GM12865 (cell line): ENCODE data around the gene TENT5A.

Source experiments
- DNase-seq: peaks from one replicate; pipeline ENCODE4 v3.0.0; 2010; ENCODE audit warnings: low read depth
- H3K4me3 ChIP-seq: 2 replicates; pipeline ENCODE4 v1.5.1; 2011; ENCODE audit warnings: mild to moderate bottlenecking, low read depth, low read length, control low read depth
- CTCF ChIP-seq: IDR thresholded peaks from 2 replicates; pipeline ENCODE4 v1.5.1; 2011; ENCODE audit warnings: low read length, control low read depth, low read depth, inconsistent platforms; ENCODE audit not compliant: insufficient read depth; ENCODE audit errors: missing control alignments

TENT5A gene

GRCh38 chr6:81704700-81705099, 47.8 kb downstream of the TENT5A start:
- no peak for DNase-seq
- no peak for TF ChIP-seq CTCF
- H3K4me3 ChIP-seq, result no peak overlapping the region

DNA sequence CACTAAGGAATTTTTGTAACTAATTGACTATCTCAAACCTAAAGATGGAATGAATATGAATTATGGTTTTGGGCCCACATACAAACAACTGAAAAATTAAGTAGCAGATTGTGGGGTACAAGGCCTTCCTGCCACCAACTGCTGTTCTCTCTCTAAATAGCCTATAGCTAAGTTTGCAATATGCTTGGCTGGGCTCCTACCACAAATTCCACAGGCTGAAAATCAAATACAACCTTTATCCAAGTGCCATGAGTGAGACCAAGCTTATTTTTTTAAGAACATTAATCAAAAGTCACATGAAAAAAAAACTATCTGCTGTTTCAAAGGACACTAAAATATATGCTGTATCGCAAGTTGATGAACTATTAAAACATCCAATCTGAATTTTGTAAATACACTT, 52.1 kb downstream of the TENT5A start:
- no peak for DNase-seq
- TF ChIP-seq CTCF, result no peak
- no peak overlapping the region for H3K4me3 ChIP-seq

GRCh38 chr6:81697559-81697958, 54.9 kb downstream of the TENT5A start:
- peak; percentile 3 for DNase-seq
- H3K4me3 ChIP-seq, result no peak overlapping the region
- no peak for TF ChIP-seq CTCF

GRCh38 chr6:81696524-81696923, 56.0 kb downstream of the TENT5A start:
- TF ChIP-seq CTCF, result no peak
- no peak overlapping the region for H3K4me3 ChIP-seq
- peak; percentile 44 for DNase-seq
